Naive thymus-derived CD8-positive, alpha-beta T cell (primary cell): ENCODE results near the gene CLMN. TPM values are rescaled to one million over a fixed set of nuclear protein-coding genes. Genes with fewer than 3 reads are reported as not detected.

Experiments used
- ATAC-seq, 2 donors: fragments of 150-1000 bp; cut with Tn5 transposase in 1 of 2; sonication (Bioruptor Pico), chemical (Tn5 transposase) in 1 of 2; 1 replicate in 1 of 2; 2 replicates in 1 of 2; pipeline ENCODE4 v1.10.0; 2021; ENCODE audit warnings: mild to moderate bottlenecking in 2 of 2, moderate library complexity in 2 of 2
- POLR2A ChIA-PET: fragments of 350-600 bp; sonication (Branson Sonifier 250); formaldehyde crosslinking; loops from one replicate; lab custom pipeline; 2021; ENCODE audit warnings: antibody characterized with exemption; lab: Charles Lee
- DNase-seq, 10 donors: peaks; one replicate each; pipeline versions ENCODE4 v3.0.0 to v3.0.0-alpha.2; 2020 to 2022
- H3K27ac Mint-ChIP-seq, 10 donors: one replicate each; pipeline ENCODE4 v1.8.0; 2020 to 2022; ENCODE audit warnings: mild to moderate bottlenecking in 10 of 10, mixed read lengths in 10 of 10, moderate library complexity in 4 of 10, inconsistent platforms in 1 of 10
- H3K27me3 Mint-ChIP-seq, 5 donors: one replicate each; pipeline ENCODE4 v1.8.0; 2021 to 2022; ENCODE audit warnings: mixed read lengths in 5 of 5
- H3K36me3 Mint-ChIP-seq, 3 donors: one replicate each; pipeline ENCODE4 v1.8.0; 2020 to 2022; ENCODE audit warnings: mixed read lengths in 3 of 3, mild to moderate bottlenecking in 2 of 3, inconsistent platforms in 1 of 3
- H3K4me1 Mint-ChIP-seq, 4 donors: one replicate each; pipeline ENCODE4 v1.8.0; 2021 to 2022; ENCODE audit warnings: mixed read lengths in 4 of 4
- H3K4me3 Mint-ChIP-seq, 10 donors: one replicate each; pipeline ENCODE4 v1.8.0; 2020 to 2022; ENCODE audit warnings: mild to moderate bottlenecking in 10 of 10, mixed read lengths in 10 of 10, moderate library complexity in 6 of 10, inconsistent platforms in 1 of 10
- H3K9me3 Mint-ChIP-seq, 9 donors: one replicate each; pipeline ENCODE4 v1.8.0; 2020 to 2022; ENCODE audit warnings: mixed read lengths in 9 of 9, mild to moderate bottlenecking in 3 of 9, inconsistent platforms in 1 of 9, moderate library complexity in 1 of 9
- polyA plus RNA-seq, 3 donors: library from polyadenylated mRNA; unstranded; fragments of 300-500 nt; fragmentation: Illumina TruSeq; gene quantifications; one replicate each; pipeline ENCODE4 v1.2.3, GENCODE V29; 2021
- total RNA-seq, 8 experiments: library from RNA in 2 of 8; stranded (reverse) in 2 of 8; gene quantifications; one replicate each; pipeline ENCODE4 v1.2.3 and lab custom pipeline; 2021 to 2026

CLMN gene
- total and polyA plus RNA-seq, 5 experiments from 2014 or later, result 0.07 to 2.2 (median 0.32) TPM

DNA sequence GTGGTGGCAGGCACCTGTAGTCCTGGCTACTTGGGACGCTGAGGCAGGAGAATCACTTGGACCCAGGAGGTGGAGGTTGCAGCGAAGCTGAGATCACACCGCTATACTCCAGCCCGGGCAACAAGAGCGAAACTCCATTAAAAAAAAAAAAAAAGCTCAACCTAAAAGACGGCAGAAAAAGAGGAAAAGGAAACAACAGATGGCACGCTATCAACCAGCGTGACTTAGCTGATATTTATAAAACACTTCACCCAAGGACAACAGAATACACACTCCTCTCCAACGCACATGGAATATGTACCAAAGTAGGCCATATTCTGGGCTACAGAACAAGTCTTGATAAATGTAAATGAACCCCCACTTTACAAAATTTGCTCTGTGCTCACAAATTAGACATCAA, 34.0 kb upstream of the CLMN start:
- ATAC-seq (no peak), DNase-seq (no peak)
- H3K4me3 Mint-ChIP-seq, result no peak overlapping the region
- POLR2A ChIA-PET, result no interaction called here
- H3K4me1 Mint-ChIP-seq, result peaks cover 0 to 4% (median 0%) of the 10 kb centered on the region in 4 donors
- H3K27me3 Mint-ChIP-seq, result peaks cover 3 to 18% (median 17%) of the 10 kb centered on the region in 5 donors
- no peak overlapping the region for H3K27ac Mint-ChIP-seq
- peaks cover 0 to 20% (median 10%) of the 10 kb centered on the region in 9 donors for H3K9me3 Mint-ChIP-seq
- peaks cover 0 to 10% (median 0%) of the 10 kb centered on the region in 3 donors for H3K36me3 Mint-ChIP-seq

- peaks cover 3 to 23% (median 17%) of the 10 kb centered on the region in 5 donors for H3K27me3 Mint-ChIP-seq
- POLR2A ChIA-PET, result no interaction called here
- no peak for ATAC-seq
- peaks cover 0 to 20% (median 10%) of the 10 kb centered on the region in 9 donors for H3K9me3 Mint-ChIP-seq
- H3K4me3 Mint-ChIP-seq, result no peak overlapping the region
- DNase-seq, result no peak
- H3K27ac Mint-ChIP-seq, result no peak overlapping the region
- peaks cover 0 to 4% (median 0%) of the 10 kb centered on the region in 4 donors for H3K4me1 Mint-ChIP-seq
- peaks cover 0 to 10% (median 0%) of the 10 kb centered on the region in 3 donors for H3K36me3 Mint-ChIP-seq
Measured at GRCh38 chr14:95353007-95353406, 33.3 kb upstream of the CLMN start.

DNA sequence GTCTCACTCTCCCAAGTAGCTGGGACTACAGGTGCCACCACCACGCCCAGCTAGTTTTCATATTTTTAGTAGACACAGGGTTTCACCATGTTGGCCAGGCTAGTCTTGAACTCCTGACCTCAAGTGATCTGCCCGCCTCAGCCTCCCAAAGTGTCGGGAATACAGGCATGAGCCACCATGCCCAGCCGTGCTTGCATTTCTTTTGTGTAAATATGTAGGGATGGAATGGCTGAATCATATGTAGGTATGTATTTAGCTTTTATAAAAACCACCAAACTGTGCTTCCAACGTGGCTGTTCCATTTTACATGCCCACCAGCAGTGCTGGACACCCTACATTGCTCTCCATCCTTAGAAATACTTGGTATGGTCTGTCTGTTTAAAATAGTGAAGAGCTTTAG, 32.8 kb upstream of the CLMN start:
- ATAC-seq (no peak), DNase-seq (no peak)
- H3K4me3 Mint-ChIP-seq, result no peak overlapping the region
- H3K9me3 Mint-ChIP-seq, result peaks cover 0 to 20% (median 10%) of the 10 kb centered on the region in 9 donors
- H3K27ac Mint-ChIP-seq, result peak overlapping the region in 1 of 10 donors; percentile 66
- H3K27me3 Mint-ChIP-seq, result peaks cover 5 to 27% (median 17%) of the 10 kb centered on the region in 5 donors
- POLR2A ChIA-PET, result no interaction called here
- H3K4me1 Mint-ChIP-seq, result peaks cover 0 to 4% (median 0%) of the 10 kb centered on the region in 4 donors
- H3K36me3 Mint-ChIP-seq, result peaks cover 0 to 10% (median 0%) of the 10 kb centered on the region in 3 donors

- DNase-seq, result no peak
- peaks cover 0 to 10% (median 0%) of the 10 kb centered on the region in 3 donors for H3K36me3 Mint-ChIP-seq
- peaks cover 0 to 4% (median 0%) of the 10 kb centered on the region in 4 donors for H3K4me1 Mint-ChIP-seq
- ATAC-seq, result no peak
- no peak overlapping the region for H3K4me3 Mint-ChIP-seq
- peaks cover 0 to 14% (median 8%) of the 10 kb centered on the region in 9 donors for H3K9me3 Mint-ChIP-seq
- H3K27ac Mint-ChIP-seq, result no peak overlapping the region
- peaks cover 5 to 29% (median 23%) of the 10 kb centered on the region in 5 donors for H3K27me3 Mint-ChIP-seq
- POLR2A ChIA-PET, result no interaction called here
Measured at GRCh38 chr14:95349241-95349640, 29.5 kb upstream of the CLMN start.

DNA sequence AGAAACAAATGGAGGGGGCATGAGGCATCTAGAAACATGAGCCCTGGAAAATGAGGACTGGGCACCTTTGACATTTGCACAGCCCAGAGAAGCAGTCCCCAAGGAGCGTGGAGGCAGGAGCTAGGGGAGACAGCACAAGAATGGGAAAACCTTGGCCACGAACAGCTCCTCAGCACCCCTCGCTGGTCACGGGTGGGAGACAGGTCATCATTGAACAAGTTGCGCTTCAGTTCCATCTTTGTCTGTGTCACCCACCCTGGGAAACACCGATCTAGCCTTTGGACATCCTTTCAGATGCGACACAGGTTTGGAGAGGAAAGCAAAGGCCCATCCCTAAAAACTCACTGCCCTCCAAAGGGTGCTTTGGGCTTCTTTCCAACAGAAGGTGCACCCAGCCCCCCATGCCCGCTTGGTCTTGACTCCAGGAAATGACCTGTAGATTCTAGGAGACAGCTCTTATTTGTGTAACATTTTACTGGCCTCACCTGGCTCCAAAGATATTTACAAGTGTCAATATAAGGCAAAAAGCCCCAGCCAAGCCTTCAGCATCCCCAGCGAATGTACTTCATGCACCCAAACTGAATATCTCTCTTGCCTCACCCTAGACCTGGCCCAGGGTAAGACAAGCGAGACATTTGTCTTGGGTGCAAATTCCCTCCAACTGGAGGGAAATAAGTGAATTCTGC, 28.8 kb upstream of the CLMN start:
- POLR2A ChIA-PET, result no interaction called here
- peaks cover 0 to 5% (median 0%) of the 10 kb centered on the region in 3 donors for H3K36me3 Mint-ChIP-seq
- ATAC-seq (no peak), DNase-seq (no peak)
- H3K4me3 Mint-ChIP-seq, result no peak overlapping the region
- no peak overlapping the region for H3K27ac Mint-ChIP-seq
- peaks cover 5 to 27% (median 23%) of the 10 kb centered on the region in 5 donors for H3K27me3 Mint-ChIP-seq
- peaks cover 0 to 7% (median 4%) of the 10 kb centered on the region in 9 donors for H3K9me3 Mint-ChIP-seq
- peaks cover 0 to under 1% (median 0%) of the 10 kb centered on the region in 4 donors for H3K4me1 Mint-ChIP-seq

DNA sequence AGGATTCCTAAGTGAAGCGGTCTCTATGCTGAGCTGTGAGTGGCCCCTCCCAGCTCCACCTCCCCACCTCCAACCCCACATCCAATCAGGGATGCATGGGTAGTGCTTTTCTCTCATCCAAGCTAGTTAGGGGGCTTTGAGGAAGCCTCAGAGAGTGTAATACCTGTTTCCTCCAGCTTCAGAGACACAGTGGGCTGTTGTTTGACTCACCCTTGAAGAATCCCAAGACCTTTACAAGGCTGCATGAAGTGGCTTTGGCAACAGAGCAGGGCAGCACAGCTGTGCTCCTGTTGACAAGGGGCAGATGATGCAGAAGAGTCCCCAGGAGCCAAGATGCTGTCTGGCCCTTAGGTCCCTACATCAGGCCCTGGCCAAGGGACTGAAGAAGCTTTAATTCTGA, 27.1 kb upstream of the CLMN start:
- no peak for ATAC-seq
- POLR2A ChIA-PET, result no interaction called here
- no peaks in the 10 kb centered on the region for H3K9me3 Mint-ChIP-seq
- H3K4me1 Mint-ChIP-seq, result no peaks in the 10 kb centered on the region
- no peak overlapping the region for H3K4me3 Mint-ChIP-seq
- H3K36me3 Mint-ChIP-seq, result no peaks in the 10 kb centered on the region
- DNase-seq, result no peak
- H3K27me3 Mint-ChIP-seq, result peaks cover 7 to 21% (median 18%) of the 10 kb centered on the region in 5 donors
- no peak overlapping the region for H3K27ac Mint-ChIP-seq

GRCh38 chr14:95346266-95346665, 26.6 kb upstream of the CLMN start:
- no peaks in the 10 kb centered on the region for H3K4me1 Mint-ChIP-seq
- ATAC-seq (no peak), DNase-seq (no peak)
- H3K27ac Mint-ChIP-seq, result no peak overlapping the region
- H3K4me3 Mint-ChIP-seq, result no peak overlapping the region
- peaks cover 10 to 22% (median 17%) of the 10 kb centered on the region in 5 donors for H3K27me3 Mint-ChIP-seq
- no peaks in the 10 kb centered on the region for H3K36me3 Mint-ChIP-seq
- H3K9me3 Mint-ChIP-seq, result no peaks in the 10 kb centered on the region
- POLR2A ChIA-PET, result no interaction called here

DNA sequence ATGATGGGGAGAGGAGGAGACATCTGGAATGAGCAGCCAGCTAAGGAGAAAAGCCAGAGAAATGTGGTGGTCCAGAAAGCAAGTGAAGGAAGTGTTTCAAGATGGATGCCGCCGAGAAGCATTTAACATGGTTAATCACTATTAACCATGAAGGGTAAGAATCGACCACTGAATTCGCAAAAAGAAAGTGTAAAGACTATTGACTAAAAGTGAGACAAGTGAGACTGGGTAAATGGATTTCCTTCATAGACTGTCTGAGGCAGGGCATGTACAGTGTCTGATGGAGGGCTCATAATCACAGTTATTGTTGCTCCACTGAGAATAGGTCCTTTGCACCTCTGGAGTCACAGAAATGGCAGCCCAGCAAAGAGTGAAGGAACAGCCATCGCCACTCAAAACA, 25.3 kb upstream of the CLMN start:
- no peaks in the 10 kb centered on the region for H3K36me3 Mint-ChIP-seq
- no peak overlapping the region for H3K4me3 Mint-ChIP-seq
- H3K9me3 Mint-ChIP-seq, result no peaks in the 10 kb centered on the region
- DNase-seq (no peak), ATAC-seq (no peak)
- peaks cover 11 to 28% (median 20%) of the 10 kb centered on the region in 5 donors for H3K27me3 Mint-ChIP-seq
- no peak overlapping the region for H3K27ac Mint-ChIP-seq
- no peaks in the 10 kb centered on the region for H3K4me1 Mint-ChIP-seq
- POLR2A ChIA-PET, result no interaction called here

DNA sequence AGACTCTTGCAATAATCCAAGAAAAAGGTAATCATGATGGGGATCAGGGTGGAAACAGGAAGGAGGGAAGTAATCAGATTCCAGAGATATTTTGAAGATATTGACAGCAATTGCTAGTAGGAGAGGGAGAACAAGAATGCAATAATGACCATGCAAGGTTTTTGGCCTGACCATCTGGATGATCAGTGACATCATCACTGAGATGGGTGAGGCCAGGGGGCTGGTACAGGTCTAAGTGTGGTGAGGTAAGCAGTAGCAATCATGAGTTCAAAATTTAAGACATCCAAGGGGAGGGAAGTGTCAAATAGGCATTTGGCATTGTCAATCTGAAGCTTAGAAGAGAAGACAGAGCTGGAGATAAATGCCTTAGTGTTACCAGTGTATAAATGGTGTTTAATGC, 24.8 kb upstream of the CLMN start:
- no peak for ATAC-seq
- no peak overlapping the region for H3K4me3 Mint-ChIP-seq

GRCh38 chr14:95341564-95341963, 21.9 kb upstream of the CLMN start:
- no peak for ATAC-seq
- peaks cover 0 to 2% (median 0%) of the 10 kb centered on the region in 4 donors for H3K4me1 Mint-ChIP-seq
- peaks cover 0 to under 1% (median 0%) of the 10 kb centered on the region in 9 donors for H3K9me3 Mint-ChIP-seq
- DNase-seq, result no peak
- no peak overlapping the region for H3K4me3 Mint-ChIP-seq
- H3K27me3 Mint-ChIP-seq, result peaks cover 14 to 39% (median 22%) of the 10 kb centered on the region in 5 donors
- POLR2A ChIA-PET, result no interaction called here
- H3K36me3 Mint-ChIP-seq, result no peaks in the 10 kb centered on the region
- H3K27ac Mint-ChIP-seq, result no peak overlapping the region

More for the DNA sequence above, 24.8 kb upstream of the CLMN start:
- Mint-ChIP-seq H3K36me3 (no peaks in the 10 kb centered on the region), H3K27ac (no peak overlapping the region), H3K27me3 (peaks cover 9 to 25% (median 19%) of the 10 kb centered on the region in 5 donors), H3K9me3 (no peaks in the 10 kb centered on the region), H3K4me1 (no peaks in the 10 kb centered on the region)
- POLR2A ChIA-PET, result no interaction called here
- no peak for DNase-seq

DNA sequence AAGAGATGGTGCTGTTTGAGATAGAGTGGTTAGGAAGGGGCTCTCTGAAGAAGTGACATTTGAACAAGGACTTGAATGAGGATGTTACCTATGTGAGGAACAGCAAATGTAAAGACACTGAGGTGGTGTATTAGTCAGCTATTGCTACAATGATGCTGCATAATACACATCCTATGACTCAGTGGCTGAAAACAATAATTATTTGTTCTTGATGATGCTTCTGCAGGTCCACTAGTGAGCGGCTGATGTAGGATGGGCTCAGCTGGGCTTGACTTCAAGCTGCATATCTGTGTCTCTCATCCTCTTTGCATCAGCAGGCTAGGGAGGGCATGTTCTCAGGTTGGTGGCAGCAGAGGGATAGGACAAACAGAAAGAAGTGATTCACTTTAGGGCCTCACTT, 21.4 kb upstream of the CLMN start:
- Mint-ChIP-seq H3K36me3 (no peaks in the 10 kb centered on the region), H3K4me1 (peaks cover 0 to 2% (median 0%) of the 10 kb centered on the region in 4 donors), H3K27ac (no peak overlapping the region), H3K27me3 (peaks cover 15 to 43% (median 25%) of the 10 kb centered on the region in 5 donors), H3K4me3 (no peak overlapping the region), H3K9me3 (peaks cover 0 to 3% (median 0%) of the 10 kb centered on the region in 9 donors)
- no peak for ATAC-seq
- DNase-seq, result no peak
- POLR2A ChIA-PET, result no interaction called here

DNA sequence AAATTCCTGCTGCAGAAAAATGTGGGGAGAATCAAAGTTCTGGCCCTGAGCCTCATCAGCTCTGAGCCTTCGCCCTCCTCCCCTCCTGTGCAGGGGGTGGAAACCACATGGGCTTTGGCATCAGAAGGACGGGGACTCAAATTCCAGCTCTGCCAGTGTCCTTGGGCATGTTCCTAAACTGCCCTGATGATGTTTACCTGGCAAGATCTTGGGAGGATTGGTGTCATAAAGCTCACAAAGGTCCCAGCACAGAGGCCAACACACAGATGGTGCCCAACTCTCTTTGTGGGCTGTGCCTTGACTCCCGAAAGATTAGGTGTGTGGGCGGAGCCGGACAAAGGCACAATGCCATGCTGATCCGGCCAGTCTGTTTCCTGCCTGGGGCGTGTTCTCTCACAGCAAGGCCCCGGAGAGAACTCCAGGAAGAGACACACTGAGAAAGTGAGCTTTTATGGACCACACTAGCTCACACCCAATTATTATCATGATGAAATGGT, 20.5 kb upstream of the CLMN start:
- no peak overlapping the region for H3K4me3 Mint-ChIP-seq
- no peaks in the 10 kb centered on the region for H3K36me3 Mint-ChIP-seq
- ATAC-seq (no peak), DNase-seq (no peak)
- H3K9me3 Mint-ChIP-seq, result peaks cover 0 to 3% (median 0%) of the 10 kb centered on the region in 9 donors
- POLR2A ChIA-PET, result no interaction called here
- peaks cover 15 to 47% (median 25%) of the 10 kb centered on the region in 5 donors for H3K27me3 Mint-ChIP-seq
- H3K4me1 Mint-ChIP-seq, result peaks cover 0 to 2% (median 0%) of the 10 kb centered on the region in 4 donors
- H3K27ac Mint-ChIP-seq, result no peak overlapping the region

GRCh38 chr14:95339301-95339865, 19.7 kb upstream of the CLMN start:
- Mint-ChIP-seq H3K36me3 (no peaks in the 10 kb centered on the region), H3K27me3 (peaks cover 15 to 47% (median 25%) of the 10 kb centered on the region in 5 donors), H3K9me3 (peaks cover 0 to 3% (median 0%) of the 10 kb centered on the region in 9 donors), H3K4me1 (peaks cover 0 to 2% (median 0%) of the 10 kb centered on the region in 4 donors), H3K4me3 (no peak overlapping the region), H3K27ac (no peak overlapping the region)
- POLR2A ChIA-PET, result no interaction called here
- DNase-seq (no peak), ATAC-seq (no peak)
